COR-L47 (cell line): ENCODE measurements around the gene TRPM2.
A peak's percentile ranks its signal among the peaks of the same experiment; 100 is the strongest.
"Not testable (repeated sequence)": the region's sequence is repeated elsewhere in the genome, so short reads cannot be mapped to it uniquely, and the experiment has no call there.

Experiments used
- DNase-seq: peaks from one replicate; lab custom pipeline; 2025; lab: John Stamatoyannopoulos, UW

The TRPM2 gene

DNA sequence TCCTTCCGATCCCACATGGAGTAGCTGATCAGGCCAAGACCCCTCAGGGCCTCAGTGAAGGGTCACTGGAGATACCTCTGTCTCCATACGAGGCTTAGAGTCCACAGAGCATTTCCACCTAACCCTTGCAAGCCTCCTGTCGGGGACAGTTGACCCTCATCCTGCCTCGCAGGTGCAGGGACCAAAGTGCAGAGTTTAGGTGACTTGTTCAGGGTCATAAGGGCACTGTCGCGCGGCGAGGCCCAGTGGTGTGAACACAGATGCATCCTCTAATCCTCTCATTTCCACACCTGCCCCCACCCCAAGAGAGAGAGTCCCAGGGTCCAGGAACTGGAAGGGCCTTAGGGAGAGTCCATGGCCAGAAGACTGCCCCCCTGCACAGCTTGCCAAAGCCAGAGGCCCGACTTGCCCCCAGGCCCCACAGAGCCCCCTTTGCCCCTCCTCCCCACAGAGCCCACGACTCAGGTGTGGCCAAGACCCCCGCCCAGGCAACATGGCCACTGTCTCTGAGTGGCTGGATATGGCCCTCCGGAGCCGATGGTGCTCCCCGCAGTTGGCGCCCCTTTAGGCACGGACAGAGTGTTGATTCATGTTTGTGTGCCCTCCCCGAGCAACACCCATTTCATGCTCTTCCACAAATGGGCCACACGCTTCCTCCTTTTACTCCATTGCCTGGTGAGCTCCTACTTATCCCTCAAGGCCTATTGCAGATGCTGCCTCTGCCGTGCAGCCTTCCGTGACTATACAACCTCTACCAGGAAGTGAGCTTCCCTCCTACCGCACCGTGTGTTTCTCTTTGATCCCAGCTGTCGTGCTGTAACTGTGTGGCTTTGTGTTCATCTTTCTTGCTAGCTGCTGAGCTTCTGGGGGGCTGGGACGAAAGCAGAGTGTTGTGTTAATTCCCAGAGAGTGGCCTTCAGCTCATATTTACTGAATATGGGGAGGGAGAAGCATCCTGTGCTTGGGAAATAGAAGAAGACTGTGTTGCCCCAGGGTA, 1.7 kb downstream of the TRPM2 start:
- DNase-seq = no peak

GRCh38 chr21:44356160-44356559, 2.7 kb downstream of the TRPM2 start:
- DNase-seq = no peak

GRCh38 chr21:44356636-44357035, 3.2 kb downstream of the TRPM2 start:
- no peak for DNase-seq

GRCh38 chr21:44357064-44357837, 3.8 kb downstream of the TRPM2 start:
- DNase-seq = no peak

- no peak for DNase-seq
These were observed 6.0 kb downstream of the TRPM2 start for GRCh38 chr21:44359396-44359795.

GRCh38 chr21:44360159-44360558, 6.7 kb downstream of the TRPM2 start:
- DNase-seq = no peak

DNA sequence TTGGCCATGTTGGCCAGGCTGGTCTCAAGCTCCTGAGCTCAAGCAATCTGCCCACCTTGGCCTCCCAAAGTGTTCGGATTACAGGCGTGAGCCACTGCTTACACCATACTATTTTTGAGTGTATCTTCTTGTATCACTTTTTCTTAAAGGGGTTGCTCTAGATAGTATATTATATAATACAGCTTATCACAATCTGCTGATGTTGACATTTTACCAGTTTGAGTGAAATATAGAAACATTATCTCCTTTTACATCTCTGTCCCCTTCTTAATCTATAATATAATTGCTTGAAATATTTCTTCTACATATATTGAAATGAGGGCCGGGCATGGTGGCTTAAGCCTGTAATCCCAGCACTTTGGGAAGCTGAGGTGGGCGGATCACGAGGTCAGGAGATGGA, 8.5 kb downstream of the TRPM2 start:
- DNase-seq = not testable (repeated sequence)

DNA sequence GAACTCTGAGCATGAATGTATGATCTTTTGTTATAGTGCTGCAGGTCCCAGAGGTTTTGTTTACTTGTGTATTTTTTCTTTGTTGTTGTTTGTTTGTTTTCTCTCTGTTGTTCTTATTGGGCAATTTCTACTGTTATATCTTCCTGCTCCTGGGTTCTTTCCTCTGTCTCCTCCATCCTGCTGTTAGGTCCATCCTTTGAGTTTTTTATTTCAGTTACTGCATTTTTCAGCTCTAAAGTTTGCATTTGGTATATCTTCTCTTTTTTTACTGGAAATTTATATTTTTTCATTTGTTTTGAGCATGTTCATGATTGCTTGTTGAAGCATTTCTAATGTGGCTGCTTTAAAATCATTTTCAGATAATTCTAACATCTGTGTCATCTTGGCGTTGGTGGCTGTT, 9.9 kb downstream of the TRPM2 start:
- no peak for DNase-seq

GRCh38 chr21:44364151-44365053, 11.0 kb downstream of the TRPM2 start:
- DNase-seq = no peak

GRCh38 chr21:44365251-44365966, 12.0 kb downstream of the TRPM2 start:
- DNase-seq = no peak

DNA sequence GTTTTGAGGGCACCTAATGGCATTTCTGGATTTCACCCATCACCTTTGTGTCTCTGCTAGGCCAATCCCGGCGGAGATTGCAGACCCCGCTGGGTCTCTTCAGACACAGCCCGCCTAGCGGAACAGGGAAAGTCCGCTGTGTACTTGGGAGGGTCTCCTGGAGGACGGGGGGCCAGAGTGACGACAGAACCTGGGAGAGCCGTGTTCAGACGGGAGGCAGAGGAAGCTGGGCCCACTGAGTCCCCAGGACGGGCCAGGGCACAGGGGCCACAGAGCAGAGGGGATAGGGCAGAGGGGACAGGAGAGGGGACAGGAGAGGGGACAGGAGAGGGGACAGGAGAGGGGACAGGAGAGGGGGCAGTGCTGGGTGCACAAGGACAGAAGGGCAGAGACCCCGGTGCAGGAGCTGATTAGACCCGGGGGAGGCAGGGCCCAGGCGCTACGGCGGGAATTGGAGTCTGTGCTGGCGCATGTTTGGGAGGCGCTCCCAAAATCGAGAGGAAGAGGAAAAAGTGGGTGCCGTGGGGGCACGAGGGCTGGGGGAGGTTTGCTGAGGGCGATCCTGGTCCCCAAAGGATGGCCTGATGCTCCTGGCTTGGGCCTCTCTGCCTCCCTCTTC, 12.7 kb downstream of the TRPM2 start:
- DNase-seq = no peak

- no peak for DNase-seq
These were observed 13.3 kb downstream of the TRPM2 start for GRCh38 chr21:44366586-44367211.

GRCh38 chr21:44368711-44369446, 15.5 kb downstream of the TRPM2 start:
- peak; percentile 17 for DNase-seq

GRCh38 chr21:44370027-44370735, 16.8 kb downstream of the TRPM2 start:
- DNase-seq = peak; percentile 23

- no peak for DNase-seq
These were observed 17.5 kb downstream of the TRPM2 start for GRCh38 chr21:44370786-44371410.

GRCh38 chr21:44371596-44371995, 18.2 kb downstream of the TRPM2 start:
- DNase-seq = no peak

GRCh38 chr21:44372616-44373015, 19.2 kb downstream of the TRPM2 start:
- no peak for DNase-seq

GRCh38 chr21:44374601-44375280, 21.3 kb downstream of the TRPM2 start:
- DNase-seq = no peak
